AG09309 (cell line): Measurements from ENCODE around the gene BIK.

Source experiments
- DNase-seq: peaks from one replicate; pipeline ENCODE4 v3.0.0-alpha.2; 2010; ENCODE audit warnings: low read depth
- H3K4me3 ChIP-seq: 2 replicates; pipeline ENCODE4 v1.5.1; 2011; ENCODE audit warnings: mild to moderate bottlenecking, low read depth, low read length, moderate library complexity; ENCODE audit not compliant: control insufficient read depth
- TF ChIP-seq, protein P1 (sequence below): IDR thresholded peaks from 2 replicates; pipeline ENCODE4 v1.5.1; 2011; ENCODE audit warnings: mild to moderate bottlenecking, low read depth, low read length, inconsistent platforms; ENCODE audit not compliant: insufficient read depth, control insufficient read depth; ENCODE audit errors: missing control alignments

The BIK gene

GRCh38 chr22:43080616-43081015 is 29.9 kb upstream of the BIK start:
- TF ChIP-seq, protein P1, sequence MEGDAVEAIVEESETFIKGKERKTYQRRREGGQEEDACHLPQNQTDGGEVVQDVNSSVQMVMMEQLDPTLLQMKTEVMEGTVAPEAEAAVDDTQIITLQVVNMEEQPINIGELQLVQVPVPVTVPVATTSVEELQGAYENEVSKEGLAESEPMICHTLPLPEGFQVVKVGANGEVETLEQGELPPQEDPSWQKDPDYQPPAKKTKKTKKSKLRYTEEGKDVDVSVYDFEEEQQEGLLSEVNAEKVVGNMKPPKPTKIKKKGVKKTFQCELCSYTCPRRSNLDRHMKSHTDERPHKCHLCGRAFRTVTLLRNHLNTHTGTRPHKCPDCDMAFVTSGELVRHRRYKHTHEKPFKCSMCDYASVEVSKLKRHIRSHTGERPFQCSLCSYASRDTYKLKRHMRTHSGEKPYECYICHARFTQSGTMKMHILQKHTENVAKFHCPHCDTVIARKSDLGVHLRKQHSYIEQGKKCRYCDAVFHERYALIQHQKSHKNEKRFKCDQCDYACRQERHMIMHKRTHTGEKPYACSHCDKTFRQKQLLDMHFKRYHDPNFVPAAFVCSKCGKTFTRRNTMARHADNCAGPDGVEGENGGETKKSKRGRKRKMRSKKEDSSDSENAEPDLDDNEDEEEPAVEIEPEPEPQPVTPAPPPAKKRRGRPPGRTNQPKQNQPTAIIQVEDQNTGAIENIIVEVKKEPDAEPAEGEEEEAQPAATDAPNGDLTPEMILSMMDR = no peak
- DNase-seq = no peak
- H3K4me3 ChIP-seq = no peak overlapping the region

GRCh38 chr22:43081968-43082367 is 28.6 kb upstream of the BIK start:
- no peak overlapping the region for H3K4me3 ChIP-seq
- TF ChIP-seq, protein P1 = no peak
- no peak for DNase-seq

GRCh38 chr22:43085658-43086606 is 24.6 kb upstream of the BIK start:
- H3K4me3 ChIP-seq = no peak overlapping the region
- TF ChIP-seq, protein P1 = no peak
- no peak for DNase-seq

GRCh38 chr22:43088627-43088983 is 21.9 kb upstream of the BIK start:
- H3K4me3 ChIP-seq = peak overlapping the region; percentile 88
- TF ChIP-seq, protein P1 = no peak
- DNase-seq = no peak

GRCh38 chr22:43088984-43089717 is 21.4 kb upstream of the BIK start, which contains the start of gene TTLL1:
Gene TTLL1, minus strand, starts transcription at chr22:43089391. Its CDS starts 13,805 bp downstream, at chr22:43075586.
- TF ChIP-seq, protein P1 = no peak
- H3K4me3 ChIP-seq = peak within 1 kb of the TSS; percentile 88
- DNase-seq = no peak

DNA sequence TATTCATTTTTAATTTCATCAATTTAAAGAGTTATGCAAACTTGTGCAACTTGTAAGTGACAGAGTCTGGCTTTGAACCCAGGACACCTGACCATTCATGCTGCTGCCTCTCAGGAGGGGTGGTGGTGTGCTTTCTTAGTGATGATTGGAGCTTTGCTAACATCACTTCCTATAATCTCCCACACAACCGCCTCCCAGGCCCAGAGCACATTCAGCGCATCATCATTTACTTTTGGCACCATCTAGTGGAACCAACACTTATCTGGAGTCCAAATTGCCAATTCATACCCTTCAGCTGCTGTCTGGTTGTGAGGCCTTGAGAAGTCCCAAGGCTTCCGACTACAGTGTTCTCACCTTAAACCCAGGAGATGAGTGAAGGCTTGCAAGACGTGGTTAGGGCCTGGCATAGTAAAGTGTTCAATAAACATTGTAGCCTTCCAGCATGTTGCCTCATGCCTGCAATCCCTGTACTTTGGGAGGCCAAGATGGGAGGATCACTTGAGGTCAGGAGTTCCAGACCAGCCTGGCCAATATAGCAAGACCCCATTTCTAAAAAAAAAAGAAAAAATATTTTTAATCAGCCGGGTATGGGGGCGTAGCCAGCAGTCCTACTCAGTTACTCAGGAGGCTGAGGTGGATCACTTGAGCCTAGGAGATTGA is 20.3 kb upstream of the BIK start:
- TF ChIP-seq, protein P1 = peak; percentile 70
- no peak overlapping the region for H3K4me3 ChIP-seq
- peak; percentile 73 for DNase-seq
